ENCODE data around the gene MRFAP1L1. TPM values are rescaled to one million over a fixed set of nuclear protein-coding genes. Genes with fewer than 3 reads are reported as not detected.

Gene MRFAP1L1
- total and polyA plus RNA-seq, 9 of the 15 experiments (the other 6 are each of a cell fraction or from before 2014, with no cell fraction given): 37.6 to 111 (median 83.8) TPM

- H3K27me3 ChIP-seq (ENCODE audit: control insufficient read depth in 2 of 2, insufficient read depth in 2 of 2, low read length in 2 of 2): no peaks in the 10 kb centered on the region
- no peaks in the 10 kb centered on the region for H3K9me3 ChIP-seq (replicated peaks; ENCODE audit: control insufficient read depth, insufficient read depth, low read depth, low read length)
- peak overlapping the region in 1 of 2 experiments; percentile 19; a peak in 1 of 4 replicates for H3K9ac ChIP-seq (ENCODE audit: insufficient read depth in 1 of 2, low read depth in 2 of 2, low read length in 2 of 2)
- TF ChIP-seq RB1 (IDR thresholded peaks at IDR 0.05; ENCODE audit: low read depth): no peak
- no peak for TF ChIP-seq MTA1 (IDR thresholded peaks at IDR 0.05; ENCODE audit: borderline replicate concordance)
- TF ChIP-seq DMBX1 (CRISPR knock-in tag; IDR thresholded peaks at IDR 0.05; ENCODE audit: borderline replicate concordance): no peak
- no peak for TF ChIP-seq MEF2D (tag; conservative IDR thresholded peaks at IDR 0.05; ENCODE audit: low read depth)
- TF ChIP-seq RHOXF2B (CRISPR knock-in tag; conservative IDR thresholded peaks at IDR 0.05): no peak
- TF ChIP-seq NONO (IDR thresholded peaks at IDR 0.05; ENCODE audit: low read depth in 2 of 2, low read length in 1 of 2): no peak
- no peak for TF ChIP-seq NR2F6 (CRISPR knock-in tag; IDR thresholded peaks at IDR 0.05)
- no peak for TF ChIP-seq CHCHD3 (CRISPR knock-in tag; IDR thresholded peaks at IDR 0.05)
- no peak for TF ChIP-seq KHSRP (IDR thresholded peaks at IDR 0.05)
- no peak for TF ChIP-seq POLR2AphosphoS5 (IDR thresholded peaks at IDR 0.05; ENCODE audit: control insufficient read depth, insufficient read depth, low read depth, low read length)
- TF ChIP-seq STAT6 (CRISPR knock-in tag; IDR thresholded peaks at IDR 0.05): no peak
- no peak for TF ChIP-seq MNT (conservative IDR thresholded peaks at IDR 0.05)
- TF ChIP-seq BRF1 (IDR thresholded peaks at IDR 0.05; ENCODE audit: borderline replicate concordance, extremely low read depth, insufficient read length): no peak
- no peak for TF ChIP-seq PHF21A (IDR thresholded peaks at IDR 0.05; ENCODE audit: borderline replicate concordance, low read depth)
- peak overlapping the region; percentile 60; the same call in 1 of the 2 replicates for H2AFZ ChIP-seq (ENCODE audit: low read depth, low read length)
- ATAC-seq (no peak), FAIRE-seq (no peak), DNase-seq (ENCODE audit: extremely low read depth in 1 of 4, low spot score in 3 of 4) (no peak)
- H3K9me1 ChIP-seq (ENCODE audit: control insufficient read depth, insufficient read depth, low read length): no peaks in the 10 kb centered on the region
- H3K4me1 ChIP-seq (replicated peaks in 1 of 2; ENCODE audit: control insufficient read depth in 2 of 2, insufficient read depth in 2 of 2, low read length in 2 of 2): peaks cover 40 to 49% of the 10 kb centered on the region in 2 experiments
- no TSS peak for BruUV-seq (replicated peaks)
- CTCF ChIA-PET (ENCODE audit: low intra/inter-chr PET ratio): no interaction called here
- in situ Hi-C loops (cut with MboI): no loop called here
- intact Hi-C loops (cut with micrococcal nuclease): no loop called here
- 80% methylated on average over 8 of the region's 8 CpGs for WGBS (ENCODE audit: insufficient coverage, low coverage, missing lambda C conversion rate)
- H3K79me2 ChIP-seq (ENCODE audit: control insufficient read depth, insufficient read depth, low read length): no peaks in the 10 kb centered on the region
- H3K27ac ChIP-seq (ENCODE audit: extremely low read depth, low read depth, low read length): no peak overlapping the region
- peak overlapping the region; percentile 12; the same call in 1 of the 2 replicates for H3K4me2 ChIP-seq (ENCODE audit: insufficient read depth, low read length)
- no peaks in the 10 kb centered on the region for H4K20me1 ChIP-seq (replicated peaks; ENCODE audit: control insufficient read depth, insufficient read depth, low read length)
- POLR2A ChIA-PET: interaction anchor here (0.6 to 5.8 kb wide), 4 partner anchors 13 to 63 kb away, joined by 3 to 38 read pairs (median 4); partner anchors contain the start of gene MRFAP1L1
- no peak overlapping the region for H3K4me3 ChIP-seq
- no peaks in the 10 kb centered on the region for H3K36me3 ChIP-seq (ENCODE audit: control insufficient read depth, insufficient read depth, low read length)
Observed at GRCh38 chr4:6696611-6697010, 13.1 kb downstream of the MRFAP1L1 start.
